GM12878 (cell line): Measurements from ENCODE around the gene ERCC4. TPM values are rescaled to one million over a fixed set of nuclear protein-coding genes. Genes with fewer than 3 reads are reported as not detected.

ENCODE experiments used
- ATAC-seq: fragments of 200-7000 bp; cut with Tn5 transposase; 3 replicates; pipeline ENCODE4 v1.9.1; 2020; ENCODE audit warnings: mild to moderate bottlenecking, moderate library complexity
- BruUV-seq: library from RNA; stranded (reverse); fragments of 400-500 nt; replicated peaks from 2 replicates; lab custom pipeline; 2021; lab: Mats Ljungman, UMichigan
- CTCF ChIA-PET: fragments of 300-600 bp; sonication (Branson Sonifier 250); formaldehyde crosslinking; extraction: SDS; loops from one replicate; lab custom pipeline; 2021; ENCODE audit warnings: inconsistent platforms; lab: Yijun Ruan, JAX
- POLR2A ChIA-PET: fragments of 350-600 bp; formaldehyde crosslinking; extraction: SDS; loops from one replicate; lab custom pipeline; 2021; ENCODE audit warnings: inconsistent platforms; lab: Charles Lee
- RAD21 ChIA-PET: fragments of 300-600 bp; sonication (Branson Sonifier 250); formaldehyde crosslinking; loops from one replicate; lab custom pipeline; 2023; ENCODE audit warnings: antibody characterized with exemption; ENCODE audit not compliant: unreplicated experiment; lab: Charles Lee
- SMC1A ChIA-PET: fragments of 300-600 bp; sonication (Branson Sonifier 250); formaldehyde crosslinking; loops from one replicate; lab custom pipeline; 2023; ENCODE audit not compliant: unreplicated experiment, uncharacterized antibody; lab: Charles Lee
- DNase-seq: peaks from one replicate; pipeline ENCODE4 v3.0.0-alpha.2; 2011; ENCODE audit warnings: low read depth, low spot score
- FAIRE-seq: peaks from 3 replicates; lab custom pipeline; 2011; peaks lifted over from hg19 to GRCh38; lab: Jason Lieb, UNC
- H2AFZ ChIP-seq: 2 replicates; pipeline ENCODE4 v1.6.0; 2011; ENCODE audit warnings: low read depth, low read length, control low read depth; ENCODE audit not compliant: control insufficient read depth
- H3K27ac ChIP-seq: 2 replicates; pipeline ENCODE4 v1.5.1; 2011; ENCODE audit warnings: control low read depth; ENCODE audit not compliant: control insufficient read depth, insufficient read depth
- H3K27me3 ChIP-seq, 2 experiments: replicated peaks in 1 of 2; 2 replicates each; pipeline versions ENCODE4 v1.6.0 to v1.6.1; 2011; ENCODE audit warnings: low read length in 1 of 2; ENCODE audit not compliant: control insufficient read depth in 2 of 2, insufficient read depth in 2 of 2
- H3K36me3 ChIP-seq, 2 experiments: 2 replicates each; pipeline ENCODE4 v1.5.1; 2011; ENCODE audit warnings: low read length in 1 of 2; ENCODE audit not compliant: control insufficient read depth in 2 of 2, insufficient read depth in 2 of 2
- H3K4me1 ChIP-seq: 2 replicates; pipeline ENCODE4 v1.6.1; 2011; ENCODE audit warnings: mild to moderate bottlenecking, low read length, moderate library complexity, mixed read lengths; ENCODE audit not compliant: control insufficient read depth, insufficient read depth
- H3K4me2 ChIP-seq: 2 replicates; pipeline ENCODE4 v1.6.0; 2011; ENCODE audit warnings: control low read depth; ENCODE audit not compliant: control insufficient read depth, insufficient read depth
- H3K4me3 ChIP-seq: fragments of 200-600 bp; sonication (generic); 2 replicates; pipeline ENCODE4 v1.5.1; 2016
- H3K79me2 ChIP-seq: 2 replicates; pipeline ENCODE4 v1.6.0; 2011; ENCODE audit warnings: low read length; ENCODE audit not compliant: control insufficient read depth, insufficient read depth
- H3K9ac ChIP-seq: 2 replicates; pipeline ENCODE4 v1.8.0; 2011; ENCODE audit warnings: low read length, control low read depth, mixed read lengths; ENCODE audit not compliant: control insufficient read depth, insufficient read depth
- H3K9me3 ChIP-seq: replicated peaks from 3 replicates; pipeline ENCODE4 v1.5.1; 2011; ENCODE audit warnings: mild to moderate bottlenecking, low read length; ENCODE audit not compliant: control insufficient read depth, insufficient read depth
- H4K20me1 ChIP-seq: 2 replicates; pipeline ENCODE4 v1.6.0; 2011; ENCODE audit not compliant: control insufficient read depth, insufficient read depth
- BMI1 ChIP-seq: fragments of 450-650 bp; IDR thresholded peaks from 2 replicates; pipeline ENCODE4 v1.6.1; 2016; ENCODE audit warnings: mild to moderate bottlenecking, moderate library complexity, borderline replicate concordance
- CTCF ChIP-seq, 3 experiments: IDR thresholded peaks in 2 of 3; conservative IDR thresholded peaks in 1 of 3; 2 replicates each; pipeline ENCODE4 v1.5.1; 2011; ENCODE audit warnings: low read depth in 3 of 3, low read length in 3 of 3, mild to moderate bottlenecking in 3 of 3, control low read depth in 2 of 3, moderate library complexity in 2 of 3, inconsistent platforms in 1 of 3, mixed read lengths in 1 of 3; ENCODE audit not compliant: control insufficient read depth in 2 of 3, insufficient read depth in 1 of 3; ENCODE audit errors: extremely low read depth in 1 of 3
- IKZF1 ChIP-seq: fragments of 450-650 bp; conservative IDR thresholded peaks from 2 replicates; pipeline ENCODE4 v1.6.1; 2017; ENCODE audit warnings: antibody characterized with exemption, mild to moderate bottlenecking
- KLF5 ChIP-seq: fragments of 450-650 bp; IDR thresholded peaks from 2 replicates; pipeline ENCODE4 v1.6.1; 2014; ENCODE audit warnings: mild to moderate bottlenecking; ENCODE audit not compliant: partially characterized antibody
- MEF2B ChIP-seq: fragments of 450-650 bp; IDR thresholded peaks from 2 replicates; pipeline ENCODE4 v1.6.1; 2018; ENCODE audit warnings: mild to moderate bottlenecking, moderate library complexity; ENCODE audit not compliant: partially characterized antibody, poor library complexity, severe bottlenecking
- RCOR1 ChIP-seq: conservative IDR thresholded peaks from 2 replicates; pipeline ENCODE4 v1.6.1; 2012; ENCODE audit warnings: low read depth, low read length, improper control_type of control experiment
- RUNX3 ChIP-seq: IDR thresholded peaks from 2 replicates; pipeline ENCODE4 v1.6.1; 2012; ENCODE audit warnings: low read length, inconsistent platforms
- SMARCA5 ChIP-seq: fragments of 450-650 bp; IDR thresholded peaks from 2 replicates; pipeline ENCODE4 v1.6.1; 2017; ENCODE audit warnings: mild to moderate bottlenecking
- WRNIP1 ChIP-seq: IDR thresholded peaks from 2 replicates; pipeline ENCODE4 v1.6.1; 2011; ENCODE audit warnings: low read depth, low read length, improper control_type of control experiment, borderline replicate concordance
- ZBED1 ChIP-seq: IDR thresholded peaks from 2 replicates; pipeline ENCODE4 v1.6.1; 2016; ENCODE audit warnings: borderline replicate concordance
- ZNF217 ChIP-seq: fragments of 450-650 bp; IDR thresholded peaks from 2 replicates; pipeline ENCODE4 v1.6.1; 2017; ENCODE audit warnings: antibody characterized with exemption, mild to moderate bottlenecking
- ZNF274 ChIP-seq: IDR thresholded peaks from one replicate; pipeline ENCODE4 v1.8.0; 2011; ENCODE audit not compliant: insufficient read length, insufficient read depth
- ZNF622 ChIP-seq: fragments of 450-650 bp; IDR thresholded peaks from 2 replicates; pipeline ENCODE4 v1.6.1; 2017; ENCODE audit warnings: mild to moderate bottlenecking, inconsistent platforms
- WGBS: methylation state at CpG from one replicate; pipeline ENCODE4 v1.1.6; 2016; ENCODE audit warnings: low lambda C conversion rate; ENCODE audit not compliant: insufficient replicate concordance, insufficient coverage; ENCODE audit errors: missing lambda C conversion rate; 5-methylcytosine and 5-hydroxymethylcytosine counted together
- in situ Hi-C: fragments of 300-500 bp; cut with MboI; formaldehyde crosslinking; loops from 9 replicates; pipeline ENCODE4 v1.14.3; 2018; ENCODE audit warnings: mixed read lengths
- intact Hi-C: fragments of 100-400 bp; cut with micrococcal nuclease; formaldehyde crosslinking; loops from one replicate; pipeline ENCODE4 v1.14.2; 2022; ENCODE audit not compliant: unreplicated experiment
- polyA plus RNA-seq, 11 experiments: library from polyadenylated mRNA; depleted of rRNA in 4 of 11; unstranded in 6 of 11; stranded (reverse) in 5 of 11; fragments of >200 nt; fragmentation: Nextera tagmentation in 4 of 11; fragmentation: Illumina TruSeq in 1 of 11; extraction: Ambion mirVana in 4 of 11; extraction: Trizol in 1 of 11; gene quantifications; 1 replicate in 1 of 11; 2 replicates in 10 of 11; pipeline versions ENCODE4 v1.2.1 to v1.2.3, GENCODE V29; 2011 to 2016; ENCODE audit warnings: inconsistent platforms in 2 of 11, missing spikeins in 2 of 11, low read depth in 1 of 11
- total RNA-seq, 4 experiments: library from RNA; depleted of rRNA in 3 of 4; stranded (reverse); fragments of >200 nt in 3 of 4; fragmentation: Illumina TruSeq in 1 of 4; extraction: Trizol in 1 of 4; gene quantifications; 2 replicates each; pipeline versions ENCODE4 v1.2.1 to v1.2.3, GENCODE V29; 2013 to 2021
- TF ChIP-seq, protein P1 (sequence below): IDR thresholded peaks from 2 replicates; pipeline ENCODE4 v1.6.1; 2012; ENCODE audit warnings: mild to moderate bottlenecking, low read depth, low read length
- TF ChIP-seq, protein P2 (sequence below): fragments of 450-650 bp; IDR thresholded peaks from 2 replicates; pipeline ENCODE4 v1.6.1; 2016; ENCODE audit warnings: mild to moderate bottlenecking

ERCC4 gene
- total and polyA plus RNA-seq, 10 of the 15 experiments (the other 5 are each of a cell fraction or from before 2014, with no cell fraction given) = 4.7 to 24.6 (median 8.9) TPM

GRCh38 chr16:13994239-13995106 is 74.5 kb downstream of the ERCC4 start:
- BruUV-seq = no TSS peak
- no peak overlapping the region for H3K4me2 ChIP-seq
- TF ChIP-seq ZNF217 (no peak), ZBED1 (no peak), KLF5 (no peak), CTCF (IDR thresholded peaks at IDR 0.05 in 2 of 3, conservative IDR thresholded peaks at IDR 0.05 in 1 of 3; ENCODE audit: control insufficient read depth in 2 of 3, extremely low read depth in 1 of 3, insufficient read depth in 1 of 3, low read depth in 3 of 3, low read length in 3 of 3) (no peak), WRNIP1 (no peak), BMI1 (no peak), SMARCA5 (no peak), ZNF622 (no peak), IKZF1 (no peak), ZNF274 (no peak), RUNX3 (no peak), RCOR1 (no peak), MEF2B (no peak)
- TF ChIP-seq, protein P1, sequence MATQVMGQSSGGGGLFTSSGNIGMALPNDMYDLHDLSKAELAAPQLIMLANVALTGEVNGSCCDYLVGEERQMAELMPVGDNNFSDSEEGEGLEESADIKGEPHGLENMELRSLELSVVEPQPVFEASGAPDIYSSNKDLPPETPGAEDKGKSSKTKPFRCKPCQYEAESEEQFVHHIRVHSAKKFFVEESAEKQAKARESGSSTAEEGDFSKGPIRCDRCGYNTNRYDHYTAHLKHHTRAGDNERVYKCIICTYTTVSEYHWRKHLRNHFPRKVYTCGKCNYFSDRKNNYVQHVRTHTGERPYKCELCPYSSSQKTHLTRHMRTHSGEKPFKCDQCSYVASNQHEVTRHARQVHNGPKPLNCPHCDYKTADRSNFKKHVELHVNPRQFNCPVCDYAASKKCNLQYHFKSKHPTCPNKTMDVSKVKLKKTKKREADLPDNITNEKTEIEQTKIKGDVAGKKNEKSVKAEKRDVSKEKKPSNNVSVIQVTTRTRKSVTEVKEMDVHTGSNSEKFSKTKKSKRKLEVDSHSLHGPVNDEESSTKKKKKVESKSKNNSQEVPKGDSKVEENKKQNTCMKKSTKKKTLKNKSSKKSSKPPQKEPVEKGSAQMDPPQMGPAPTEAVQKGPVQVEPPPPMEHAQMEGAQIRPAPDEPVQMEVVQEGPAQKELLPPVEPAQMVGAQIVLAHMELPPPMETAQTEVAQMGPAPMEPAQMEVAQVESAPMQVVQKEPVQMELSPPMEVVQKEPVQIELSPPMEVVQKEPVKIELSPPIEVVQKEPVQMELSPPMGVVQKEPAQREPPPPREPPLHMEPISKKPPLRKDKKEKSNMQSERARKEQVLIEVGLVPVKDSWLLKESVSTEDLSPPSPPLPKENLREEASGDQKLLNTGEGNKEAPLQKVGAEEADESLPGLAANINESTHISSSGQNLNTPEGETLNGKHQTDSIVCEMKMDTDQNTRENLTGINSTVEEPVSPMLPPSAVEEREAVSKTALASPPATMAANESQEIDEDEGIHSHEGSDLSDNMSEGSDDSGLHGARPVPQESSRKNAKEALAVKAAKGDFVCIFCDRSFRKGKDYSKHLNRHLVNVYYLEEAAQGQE = no peak
- TF ChIP-seq, protein P2, sequence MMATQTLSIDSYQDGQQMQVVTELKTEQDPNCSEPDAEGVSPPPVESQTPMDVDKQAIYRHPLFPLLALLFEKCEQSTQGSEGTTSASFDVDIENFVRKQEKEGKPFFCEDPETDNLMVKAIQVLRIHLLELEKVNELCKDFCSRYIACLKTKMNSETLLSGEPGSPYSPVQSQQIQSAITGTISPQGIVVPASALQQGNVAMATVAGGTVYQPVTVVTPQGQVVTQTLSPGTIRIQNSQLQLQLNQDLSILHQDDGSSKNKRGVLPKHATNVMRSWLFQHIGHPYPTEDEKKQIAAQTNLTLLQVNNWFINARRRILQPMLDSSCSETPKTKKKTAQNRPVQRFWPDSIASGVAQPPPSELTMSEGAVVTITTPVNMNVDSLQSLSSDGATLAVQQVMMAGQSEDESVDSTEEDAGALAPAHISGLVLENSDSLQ = no peak
- H3K27ac ChIP-seq = no peak overlapping the region
- in situ Hi-C loops = no loop called here
- peaks cover 19% of the 10 kb centered on the region for H3K4me1 ChIP-seq
- H4K20me1 ChIP-seq = no peaks in the 10 kb centered on the region
- ChIA-PET POLR2A (no interaction called here), SMC1A (no interaction called here), RAD21 (no interaction called here), CTCF (no interaction called here)
- FAIRE-seq (no peak), ATAC-seq (no peak), DNase-seq (no peak)
- H3K79me2 ChIP-seq = no peaks in the 10 kb centered on the region
- no peak overlapping the region for H2AFZ ChIP-seq
- no peak overlapping the region for H3K9ac ChIP-seq
- H3K9me3 ChIP-seq = no peaks in the 10 kb centered on the region; the same call in 1 of the 3 replicates
- H3K36me3 ChIP-seq = no peaks in the 10 kb centered on the region
- H3K4me3 ChIP-seq = no peak overlapping the region
- intact Hi-C loops = no loop called here
- no peaks in the 10 kb centered on the region for H3K27me3 ChIP-seq
- WGBS = 44% methylated on average over 14 of the region's 14 CpGs
